ENCODE results near the gene TSR3.
"Not testable (repeated sequence)": the region's sequence is repeated elsewhere in the genome, so short reads cannot be mapped to it uniquely, and the experiment has no call there.

The TSR3 gene

GRCh38 chr16:1331712-1332617 lies 19.7 kb downstream of the TSR3 start:
- in situ Hi-C loops (cut with HindIII; ENCODE audit: low pct_ligation_motif_present, low pct_unique_long_range_greater_than_20kb, low sequenced_read_pairs): no loop called here
- no peak for DNase-seq

DNA sequence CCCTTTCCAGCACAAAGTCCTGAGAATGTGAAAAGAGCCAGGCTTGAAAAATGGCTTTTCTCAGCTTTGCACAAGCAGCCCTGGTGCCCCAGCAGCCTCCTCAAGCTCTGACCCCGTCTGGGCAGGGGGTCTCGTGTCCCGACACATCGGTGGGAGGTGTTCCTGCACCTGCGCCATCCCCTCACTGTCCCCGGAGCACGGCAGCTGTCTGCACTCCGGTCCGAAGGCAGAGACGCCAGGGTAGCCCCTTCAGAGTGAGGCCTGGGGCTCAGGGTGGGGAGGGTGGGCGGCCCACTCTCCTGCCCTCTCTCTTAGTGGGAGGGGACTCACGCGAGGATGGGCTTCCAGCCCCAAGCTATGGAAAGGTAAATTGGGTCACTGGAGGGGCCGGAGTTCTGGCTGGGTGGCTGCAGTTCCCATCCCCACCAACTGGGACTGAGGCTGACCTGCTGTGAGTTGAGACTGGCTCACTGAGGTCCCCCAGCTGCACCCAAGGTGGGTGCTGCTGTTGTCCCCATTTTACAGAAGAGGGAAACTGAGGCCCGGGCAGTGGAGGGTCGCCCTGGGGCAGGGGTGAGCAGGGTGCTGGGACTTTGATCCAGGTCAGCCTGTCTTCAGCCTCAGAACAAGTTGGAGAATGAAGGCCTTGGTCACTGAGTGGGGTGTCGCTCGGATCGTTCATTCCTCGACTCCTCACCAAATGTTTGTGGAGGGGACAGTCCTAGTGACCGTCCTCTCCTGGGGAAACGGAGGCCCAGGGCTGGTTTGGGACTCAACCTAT lies 20.6 kb downstream of the TSR3 start:
- in situ Hi-C loops (cut with HindIII; ENCODE audit: low pct_ligation_motif_present, low pct_unique_long_range_greater_than_20kb, low sequenced_read_pairs): no loop called here
- DNase-seq: no peak

DNA sequence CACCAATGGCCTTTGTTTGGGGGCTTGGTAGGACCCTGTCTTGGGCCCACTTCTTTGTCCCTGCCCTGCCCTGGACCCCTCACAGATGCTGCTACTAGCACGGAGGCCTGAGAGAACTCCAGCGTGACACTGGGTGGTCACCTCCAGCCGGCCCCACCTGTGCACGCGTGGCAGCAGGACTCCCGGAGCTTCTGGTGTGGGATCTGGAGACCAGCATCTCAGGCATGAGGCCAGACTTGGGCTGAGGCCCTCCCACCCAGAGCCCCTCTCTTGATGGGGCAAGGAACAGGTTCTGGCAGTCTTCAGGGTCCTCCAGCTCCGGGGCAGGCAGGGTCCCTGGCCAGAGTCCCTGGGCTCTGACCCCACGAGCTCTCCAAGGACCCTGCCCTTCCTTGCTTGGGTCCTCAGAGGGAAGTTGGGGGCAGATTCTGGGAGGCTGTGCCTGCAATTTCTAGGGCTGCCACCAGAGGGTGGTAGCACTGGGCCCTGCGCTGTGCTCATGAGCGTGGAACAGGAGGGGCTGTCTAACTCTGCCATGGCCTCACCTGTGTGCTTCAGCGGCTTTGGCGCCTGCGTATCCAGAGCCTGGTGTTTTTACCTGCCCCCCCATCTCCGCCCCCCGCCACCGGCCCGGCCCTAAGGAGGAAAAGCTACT lies 21.3 kb downstream of the TSR3 start:
- in situ Hi-C loops (cut with HindIII; ENCODE audit: low pct_ligation_motif_present, low pct_unique_long_range_greater_than_20kb, low sequenced_read_pairs): no loop called here
- DNase-seq: no peak

GRCh38 chr16:1328961-1329360 lies 22.7 kb downstream of the TSR3 start:
- in situ Hi-C loops (cut with HindIII; ENCODE audit: low pct_ligation_motif_present, low pct_unique_long_range_greater_than_20kb, low sequenced_read_pairs); DNase-seq: not testable (repeated sequence)

GRCh38 chr16:1328136-1328535 lies 23.5 kb downstream of the TSR3 start:
- in situ Hi-C loops (cut with HindIII; ENCODE audit: low pct_ligation_motif_present, low pct_unique_long_range_greater_than_20kb, low sequenced_read_pairs); DNase-seq: not testable (repeated sequence)

DNA sequence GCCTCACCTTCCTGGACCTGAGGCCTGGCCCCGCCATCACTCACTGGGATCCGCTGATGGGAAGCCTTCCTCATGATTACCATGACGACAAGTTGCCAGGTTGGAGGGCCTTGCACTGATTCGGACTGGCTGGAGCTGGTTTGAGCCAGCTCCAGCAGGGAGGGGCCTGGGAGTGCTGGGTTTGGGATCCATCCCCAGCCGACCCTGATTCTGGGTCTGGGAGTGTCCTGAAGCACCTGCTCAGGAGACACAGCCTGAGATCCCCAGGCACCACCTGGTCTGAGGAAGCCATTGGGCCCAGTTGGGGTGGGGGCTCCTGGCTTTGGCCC lies 24.1 kb downstream of the TSR3 start:
- in situ Hi-C loops (cut with HindIII; ENCODE audit: low pct_ligation_motif_present, low pct_unique_long_range_greater_than_20kb, low sequenced_read_pairs): no loop called here

DNA sequence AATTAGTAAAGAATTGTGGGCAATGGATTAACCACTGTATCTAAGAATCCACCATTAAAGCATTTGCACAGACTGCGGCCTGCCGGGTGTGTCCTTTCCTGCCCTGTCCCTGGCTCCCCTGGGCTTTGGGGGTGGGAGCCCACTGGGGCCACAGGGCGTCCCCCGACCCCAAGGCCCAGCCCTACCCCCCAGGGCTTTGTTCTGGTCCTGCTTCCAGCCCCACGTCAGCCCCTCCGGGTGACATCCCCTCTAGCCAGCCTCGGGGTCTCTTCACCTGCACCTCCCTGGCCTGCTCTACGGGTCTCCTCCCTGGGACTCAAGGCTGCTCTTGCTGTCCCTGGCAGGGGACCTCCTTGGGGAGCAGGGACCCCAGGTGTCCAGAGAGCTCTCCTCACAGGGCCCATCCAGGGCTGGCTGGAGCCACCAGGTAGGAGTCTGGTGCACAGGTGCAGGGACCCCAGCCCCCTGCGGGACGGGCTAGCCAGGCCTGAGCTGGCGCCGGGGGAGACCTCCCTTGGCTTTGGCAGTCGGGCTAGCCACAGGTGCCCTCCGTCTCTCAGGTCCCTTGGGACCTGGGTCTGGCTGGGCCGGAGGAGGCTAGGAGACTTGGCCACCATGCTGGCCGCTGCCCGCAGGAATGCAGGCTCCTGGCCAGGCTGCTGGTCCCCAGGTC lies 24.6 kb downstream of the TSR3 start:
- no peak for DNase-seq
- in situ Hi-C loops (cut with HindIII; ENCODE audit: low pct_ligation_motif_present, low pct_unique_long_range_greater_than_20kb, low sequenced_read_pairs): no loop called here

More for the DNA sequence above, 24.1 kb downstream of the TSR3 start:
- no peak for DNase-seq

- DNase-seq: no peak
- in situ Hi-C loops (cut with HindIII; ENCODE audit: low pct_ligation_motif_present, low pct_unique_long_range_greater_than_20kb, low sequenced_read_pairs): no loop called here
These were observed 25.3 kb downstream of the TSR3 start for GRCh38 chr16:1326391-1326790.

GRCh38 chr16:1325673-1326371 lies 25.9 kb downstream of the TSR3 start:
- DNase-seq: no peak
- in situ Hi-C loops (cut with HindIII; ENCODE audit: low pct_ligation_motif_present, low pct_unique_long_range_greater_than_20kb, low sequenced_read_pairs): no loop called here

- DNase-seq: no peak
- in situ Hi-C loops (cut with HindIII; ENCODE audit: low pct_ligation_motif_present, low pct_unique_long_range_greater_than_20kb, low sequenced_read_pairs): no loop called here
These were observed 26.4 kb downstream of the TSR3 start for GRCh38 chr16:1325261-1325660.

DNA sequence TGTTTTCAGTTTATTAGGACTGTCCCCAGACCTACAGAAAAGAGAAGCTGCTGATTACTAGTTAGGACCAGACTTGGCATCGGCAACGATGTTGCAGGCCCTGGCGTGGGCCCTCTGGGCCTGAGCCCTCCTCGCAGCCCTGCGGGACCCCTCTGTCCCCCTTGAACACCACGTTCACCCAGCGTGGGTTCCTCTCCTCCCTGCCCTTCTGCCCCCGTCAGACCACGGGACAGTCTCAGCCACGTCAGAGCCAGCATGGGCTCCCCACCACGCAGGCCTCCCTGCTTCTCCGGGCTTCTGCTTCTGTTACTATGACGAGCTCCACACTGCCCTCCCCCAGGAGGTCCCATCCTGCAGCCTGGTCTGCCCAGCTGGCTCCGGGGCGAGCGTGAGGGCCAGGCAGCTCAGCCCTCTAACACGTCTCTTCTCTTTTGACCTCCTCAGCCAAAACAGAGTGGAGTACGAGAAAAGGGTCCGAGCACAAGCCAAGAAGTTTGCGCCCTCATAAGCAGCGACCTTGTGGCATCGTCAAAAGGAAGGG lies 27.3 kb downstream of the TSR3 start:
- in situ Hi-C loops (cut with HindIII; ENCODE audit: low pct_ligation_motif_present, low pct_unique_long_range_greater_than_20kb, low sequenced_read_pairs): no loop called here
- no peak for DNase-seq

GRCh38 chr16:1323296-1324239 lies 28.1 kb downstream of the TSR3 start:
- in situ Hi-C loops (cut with HindIII; ENCODE audit: low pct_ligation_motif_present, low pct_unique_long_range_greater_than_20kb, low sequenced_read_pairs): no loop called here
- no peak for DNase-seq

GRCh38 chr16:1322407-1322806 lies 29.3 kb downstream of the TSR3 start:
- in situ Hi-C loops (cut with HindIII; ENCODE audit: low pct_ligation_motif_present, low pct_unique_long_range_greater_than_20kb, low sequenced_read_pairs): no loop called here
- no peak for DNase-seq

GRCh38 chr16:1320658-1321240 lies 30.9 kb downstream of the TSR3 start:
- in situ Hi-C loops (cut with HindIII; ENCODE audit: low pct_ligation_motif_present, low pct_unique_long_range_greater_than_20kb, low sequenced_read_pairs): no loop called here
- no peak for DNase-seq

DNA sequence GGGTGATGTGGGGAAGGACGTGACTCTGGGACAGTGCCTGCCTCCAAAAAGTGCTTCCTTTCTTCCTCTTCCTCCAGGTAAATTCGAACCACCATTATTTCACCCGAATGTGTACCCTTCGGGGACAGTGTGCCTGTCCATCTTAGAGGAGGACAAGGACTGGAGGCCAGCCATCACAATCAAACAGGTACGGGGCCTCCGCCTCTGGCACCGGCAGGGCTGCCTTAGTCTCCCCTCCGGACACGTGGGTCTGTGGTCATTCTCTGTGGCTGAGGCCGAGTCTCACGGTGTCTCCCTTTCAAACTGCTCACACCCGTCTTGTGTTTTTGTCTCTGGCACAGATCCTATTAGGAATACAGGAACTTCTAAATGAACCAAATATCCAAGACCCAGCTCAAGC lies 31.6 kb downstream of the TSR3 start:
- no peak for DNase-seq
- in situ Hi-C loops (cut with HindIII; ENCODE audit: low pct_ligation_motif_present, low pct_unique_long_range_greater_than_20kb, low sequenced_read_pairs): no loop called here

DNA sequence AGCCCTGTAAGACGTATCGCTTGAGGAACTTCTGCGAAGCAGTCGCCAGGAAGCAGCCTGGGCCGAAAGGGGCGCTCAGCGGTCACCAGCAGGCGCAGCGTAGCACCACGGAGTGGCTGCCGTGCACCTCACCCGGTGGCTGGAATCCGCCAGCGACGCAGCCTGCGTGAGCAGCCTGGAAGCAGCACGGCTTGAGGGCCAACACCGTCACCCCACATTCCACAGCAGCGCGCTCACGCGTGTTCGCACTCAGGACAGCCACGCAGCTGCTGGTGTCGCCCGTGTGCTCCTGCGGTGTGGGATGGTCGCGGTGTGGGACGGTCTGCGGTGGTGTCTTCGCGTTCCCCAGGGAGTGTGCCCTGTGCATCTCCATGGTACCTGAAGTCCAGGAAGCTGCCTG lies 32.6 kb downstream of the TSR3 start:
- DNase-seq: no peak
- in situ Hi-C loops (cut with HindIII; ENCODE audit: low pct_ligation_motif_present, low pct_unique_long_range_greater_than_20kb, low sequenced_read_pairs): no loop called here

- no peak for DNase-seq
- in situ Hi-C loops (cut with HindIII; ENCODE audit: low pct_ligation_motif_present, low pct_unique_long_range_greater_than_20kb, low sequenced_read_pairs): no loop called here
These were observed 33.5 kb downstream of the TSR3 start for GRCh38 chr16:1318268-1318545.

Data from ACHN (cell line).